NCI-H524 treated with DMSO at 0.1 percent for 48 hours (cell line): ENCODE data around the gene SERPINA4.
"Not testable (repeated sequence)": the region's sequence is repeated elsewhere in the genome, so short reads cannot be mapped to it uniquely, and the experiment has no call there.

Experiments used
- DNase-seq: peaks from one replicate; lab custom pipeline; 2025; lab: John Stamatoyannopoulos, UW

Gene SERPINA4

DNA sequence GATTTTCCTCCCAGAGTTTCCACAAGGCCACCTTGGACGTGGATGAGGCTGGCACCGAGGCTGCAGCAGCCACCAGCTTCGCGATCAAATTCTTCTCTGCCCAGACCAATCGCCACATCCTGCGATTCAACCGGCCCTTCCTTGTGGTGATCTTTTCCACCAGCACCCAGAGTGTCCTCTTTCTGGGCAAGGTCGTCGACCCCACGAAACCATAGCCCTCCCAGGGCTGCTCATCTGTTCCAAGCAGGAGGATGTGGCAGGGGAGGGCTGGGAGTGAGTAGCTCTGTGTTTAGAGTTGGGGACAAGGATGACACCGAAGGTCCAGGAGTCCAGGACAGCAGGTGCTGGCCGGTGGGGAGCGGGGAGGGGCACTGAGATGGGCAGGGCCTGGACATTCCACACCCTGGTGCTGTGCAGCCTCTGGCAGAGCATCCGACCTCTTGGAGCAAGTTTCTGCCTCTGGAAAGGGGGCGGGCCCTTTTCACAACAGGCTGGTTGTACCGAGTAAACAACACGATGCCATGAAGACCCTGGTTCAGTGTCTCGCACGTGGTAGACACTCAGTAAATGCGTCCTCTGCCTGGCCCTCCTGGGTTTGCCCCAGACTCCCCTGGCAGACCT lies 8.2 kb downstream of the SERPINA4 start:
- no peak for DNase-seq

DNA sequence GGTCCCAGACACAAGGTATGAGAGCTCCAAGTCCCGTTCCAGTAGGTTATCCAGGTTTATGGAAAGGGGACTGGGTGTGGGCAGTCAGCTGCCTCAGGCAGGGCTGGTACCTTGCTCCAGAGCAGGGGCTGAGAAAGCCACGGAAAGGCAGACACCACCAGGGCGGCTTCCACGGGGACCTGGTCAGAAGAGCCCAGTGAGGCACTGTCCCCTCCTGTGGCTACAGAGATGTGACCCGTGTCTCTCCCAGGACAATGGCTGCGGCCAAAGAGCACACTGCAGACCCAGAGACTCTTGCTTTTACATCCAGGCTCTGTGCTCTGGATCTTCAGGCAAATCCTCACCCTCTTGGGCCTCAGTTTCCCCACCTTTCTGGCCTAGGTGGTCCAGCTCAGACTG lies 8.8 kb downstream of the SERPINA4 start:
- no peak for DNase-seq

DNA sequence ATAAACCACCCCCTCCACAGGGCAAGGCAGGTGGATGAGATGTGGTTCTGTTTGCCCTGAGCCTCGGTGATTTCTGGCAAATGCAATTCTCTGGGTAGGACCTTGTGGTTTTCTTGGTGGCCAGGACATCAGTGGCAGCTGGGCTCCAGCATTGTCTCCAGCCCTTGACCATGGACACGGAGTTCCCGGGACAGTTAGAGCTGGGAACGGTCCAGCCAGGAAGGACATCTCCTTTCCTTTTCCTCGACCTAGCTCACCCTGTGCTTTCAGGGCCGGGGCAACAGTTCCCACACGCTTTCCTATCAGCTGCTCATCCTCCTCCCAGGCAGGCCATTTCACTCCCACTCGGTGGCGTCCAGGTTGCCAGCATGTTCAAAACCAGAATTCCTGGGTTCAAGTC lies 9.2 kb downstream of the SERPINA4 start:
- no peak for DNase-seq

DNA sequence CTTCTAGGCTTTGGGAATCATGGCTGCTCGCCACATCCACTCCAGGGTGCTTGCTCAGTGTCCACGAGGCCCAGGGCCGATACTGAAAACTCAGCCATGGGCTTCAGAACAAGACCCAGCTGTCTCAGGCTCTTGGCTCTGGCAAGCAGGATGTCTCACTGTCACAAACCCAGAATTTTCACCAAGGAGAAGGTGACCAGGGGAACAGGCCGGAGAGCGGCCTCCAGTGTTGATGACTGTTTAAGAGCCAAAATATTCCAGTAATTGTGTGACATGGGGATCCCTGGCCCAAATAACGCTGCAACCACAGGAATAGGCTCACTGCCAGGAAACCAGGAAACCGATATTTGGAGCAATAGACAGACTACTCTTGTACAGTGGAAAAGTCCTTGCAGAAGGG lies 10.2 kb downstream of the SERPINA4 start:
- no peak for DNase-seq

DNA sequence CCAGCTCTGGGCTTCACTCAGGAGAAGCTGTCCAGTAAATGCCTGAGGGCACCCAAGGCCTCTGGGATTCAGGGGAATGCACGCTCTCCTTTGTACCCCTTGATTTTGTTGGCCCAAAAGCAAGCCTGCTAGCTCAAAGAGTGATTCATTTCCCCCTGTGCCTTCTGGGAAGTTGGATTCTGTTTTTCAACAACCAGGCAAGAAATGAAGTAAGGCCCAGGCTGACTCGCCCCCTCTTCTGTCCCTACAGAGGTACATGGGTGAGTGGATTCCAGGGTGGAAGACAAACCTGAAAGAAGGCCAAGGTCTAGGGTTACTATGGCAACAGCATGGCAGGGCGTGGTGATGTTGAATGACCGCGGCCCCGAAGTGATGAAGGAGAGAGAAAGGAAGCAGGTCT lies 10.7 kb downstream of the SERPINA4 start:
- DNase-seq: no peak

GRCh38 chr14:94572637-94573303 lies 11.5 kb downstream of the SERPINA4 start:
- no peak for DNase-seq

GRCh38 chr14:94573475-94574277 lies 12.4 kb downstream of the SERPINA4 start:
- no peak for DNase-seq

DNA sequence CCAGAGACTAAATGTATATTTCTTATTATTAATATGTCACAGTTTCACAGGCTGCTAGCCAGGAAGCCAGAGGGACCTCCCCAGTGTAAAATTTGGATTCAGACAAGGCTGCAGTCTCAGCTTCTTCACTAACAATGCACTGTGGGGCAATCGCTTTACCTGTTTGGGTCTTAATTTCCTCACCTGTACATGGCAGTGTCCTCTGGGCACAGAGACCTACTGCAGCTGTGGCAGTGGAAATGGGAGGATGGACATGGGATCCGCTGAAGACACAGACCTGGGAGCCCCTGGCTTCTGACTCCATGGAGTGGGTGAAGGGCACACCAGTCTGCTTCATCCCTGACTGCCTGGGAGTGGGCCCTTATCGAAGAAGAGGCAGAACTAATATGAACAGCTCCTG lies 13.1 kb downstream of the SERPINA4 start:
- DNase-seq: no peak

- DNase-seq: no peak
Measured at GRCh38 chr14:94575730-94576585, 14.7 kb downstream of the SERPINA4 start.

DNA sequence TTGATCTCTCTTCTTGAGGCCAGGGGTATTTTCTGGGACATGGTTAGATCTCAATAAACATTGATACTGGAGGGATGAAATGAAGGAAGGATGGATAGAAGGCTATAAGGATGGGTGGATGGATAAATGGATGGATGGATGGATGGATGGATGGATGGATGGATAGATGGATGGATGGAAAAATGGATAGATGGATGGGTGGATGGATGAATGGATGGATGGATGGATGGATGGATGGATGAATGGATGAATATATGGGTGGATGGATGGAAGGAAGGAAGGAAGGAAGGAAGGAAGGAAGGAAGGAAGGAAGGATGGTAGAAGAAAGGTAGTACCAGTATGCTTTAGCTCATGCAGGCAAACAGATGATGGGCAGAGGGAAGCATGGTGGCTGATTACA lies 16.2 kb downstream of the SERPINA4 start:
- not testable (repeated sequence) for DNase-seq

GRCh38 chr14:94578712-94579111 lies 17.5 kb downstream of the SERPINA4 start:
- no peak for DNase-seq

DNA sequence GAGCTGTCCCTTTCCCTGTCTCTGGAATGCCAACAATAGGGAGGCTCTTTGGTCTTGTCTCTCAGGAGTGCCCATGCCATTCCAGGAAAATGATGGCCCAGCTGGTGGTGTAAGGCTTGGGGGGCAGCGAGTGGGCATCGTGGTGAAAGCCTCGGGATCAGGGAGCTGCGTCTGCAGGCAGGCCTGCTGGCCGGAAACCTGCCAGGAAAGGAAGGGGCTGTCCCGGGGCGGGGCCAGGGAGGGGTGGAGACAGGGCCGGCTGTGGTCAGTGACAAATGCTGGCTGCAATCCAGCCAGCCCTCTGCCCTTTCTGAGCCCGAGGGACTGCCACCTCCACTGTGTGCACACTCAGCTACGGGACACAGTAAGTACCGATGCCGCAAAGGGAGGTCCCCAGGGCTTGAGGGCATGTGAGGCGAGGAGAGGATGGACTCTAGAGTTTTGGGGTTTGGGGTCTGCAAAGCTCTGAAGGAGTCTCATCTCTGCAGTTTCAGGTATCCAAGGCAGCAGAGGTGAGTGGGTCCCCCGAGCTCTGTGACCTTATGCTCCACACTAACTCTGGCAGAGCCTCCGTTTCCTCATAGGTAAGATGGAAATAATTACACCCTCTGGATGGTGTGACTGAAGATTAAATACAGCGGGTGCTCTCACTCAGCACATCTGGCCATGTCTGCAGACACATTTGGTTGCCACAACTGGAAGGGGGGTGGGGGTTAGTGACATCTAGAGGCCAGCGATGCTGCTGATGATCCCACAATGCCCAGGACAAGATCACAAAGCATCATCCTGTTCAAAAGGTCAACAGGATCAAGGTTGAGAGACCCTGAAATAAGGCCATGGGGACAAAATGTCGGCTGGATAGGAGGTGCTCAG lies 20.1 kb downstream of the SERPINA4 start, which contains the start of gene SERPINA5:
Gene SERPINA5, plus strand, starts transcription at position 300 of the 873 bp plus-strand sequence. CDS start 5,937 bp downstream, outside the sequence.
- no peak for DNase-seq

- DNase-seq: no peak
Measured at GRCh38 chr14:94582199-94582750, 21.0 kb downstream of the SERPINA4 start.

DNA sequence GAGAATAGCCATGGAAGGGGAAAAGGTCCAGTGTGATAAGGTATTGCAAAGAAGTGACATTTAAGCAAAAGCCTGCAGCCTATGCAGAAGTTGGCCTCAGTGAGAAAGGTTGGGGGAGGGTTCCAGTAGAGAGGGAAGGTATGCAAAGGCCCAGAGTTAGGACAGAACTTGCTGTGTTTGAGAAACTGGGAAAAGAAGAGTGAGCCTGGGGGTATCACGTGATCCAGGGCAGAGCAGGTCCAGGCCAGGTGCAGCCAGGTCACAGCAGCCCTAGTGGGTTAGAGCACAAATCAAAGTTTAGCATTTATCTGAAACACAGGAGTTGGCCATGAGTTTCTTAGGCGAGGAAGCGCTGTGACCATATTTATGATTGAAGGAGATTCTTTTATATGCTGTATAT lies 21.6 kb downstream of the SERPINA4 start:
- DNase-seq: no peak

DNA sequence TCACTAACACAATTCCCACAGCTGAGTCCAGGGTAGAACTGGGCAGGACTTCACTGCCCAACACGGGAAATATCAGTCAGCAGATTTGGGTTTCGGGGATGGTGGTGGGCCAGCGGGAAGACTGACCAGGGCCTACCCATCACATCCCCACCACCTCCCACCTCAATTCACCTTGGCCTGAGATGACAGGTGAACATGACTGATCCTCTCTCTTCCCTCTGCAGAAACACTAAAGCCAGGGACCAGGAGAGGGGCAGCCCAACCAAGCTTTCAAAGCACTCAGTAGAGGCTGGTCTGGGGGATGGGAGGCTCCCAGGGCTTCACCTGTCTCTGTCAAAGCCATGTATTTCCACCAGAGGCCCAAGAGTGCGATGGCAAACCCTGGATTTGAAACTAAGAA lies 22.3 kb downstream of the SERPINA4 start:
- no peak for DNase-seq

- DNase-seq: no peak
Measured at GRCh38 chr14:94584591-94585280, 23.5 kb downstream of the SERPINA4 start.

GRCh38 chr14:94586635-94587034 lies 25.4 kb downstream of the SERPINA4 start:
- no peak for DNase-seq

DNA sequence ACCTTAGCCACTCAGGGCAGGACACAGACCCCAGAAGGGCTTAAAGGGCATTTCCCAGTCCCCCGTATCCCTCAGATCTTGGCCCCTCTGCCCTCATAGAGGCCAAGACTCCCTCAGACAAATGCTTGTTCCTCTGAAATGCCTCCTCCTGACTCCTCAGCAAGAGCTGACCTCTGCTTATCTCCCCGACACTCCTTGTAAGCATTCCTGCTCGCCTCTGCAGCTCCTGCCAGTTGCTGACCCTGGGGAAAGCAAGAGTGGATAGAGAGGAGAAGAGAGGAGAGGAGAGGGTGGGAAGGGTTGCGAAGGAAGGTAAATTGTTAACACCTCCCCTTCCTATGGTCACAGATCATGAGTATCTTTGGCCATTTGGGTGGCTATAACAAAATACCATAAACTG lies 27.1 kb downstream of the SERPINA4 start:
- DNase-seq: no peak

DNA sequence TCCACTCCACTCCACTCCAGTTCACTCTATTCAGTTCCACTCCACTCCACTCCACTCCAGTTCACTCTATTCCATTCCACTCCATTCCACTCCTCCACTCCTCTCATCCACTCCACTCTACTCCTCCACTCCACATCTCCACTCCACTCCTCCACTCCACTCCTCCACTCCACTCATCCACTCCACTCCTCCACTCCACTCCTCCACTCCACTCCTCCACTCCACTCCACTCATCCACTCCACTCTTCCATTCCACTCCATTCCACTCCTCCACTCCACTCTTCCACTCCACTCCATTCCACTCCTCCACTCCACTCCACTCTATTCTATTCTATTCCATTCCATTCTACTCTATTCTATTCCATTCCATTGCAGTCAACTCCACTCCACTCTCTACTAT lies 29.8 kb downstream of the SERPINA4 start:
- DNase-seq: no peak

- DNase-seq: no peak
Measured at GRCh38 chr14:94591871-94592270, 30.6 kb downstream of the SERPINA4 start.
